HFFc6 (cell line): Measurements from ENCODE around the gene HSPA4. TPM values are rescaled to one million over a fixed set of nuclear protein-coding genes. Genes with fewer than 3 reads are reported as not detected.

ENCODE experiments used
- DNase-seq: peaks from one replicate; pipeline ENCODE4 v3.0.0-alpha.2; 2018
- H3K27ac Mint-ChIP-seq: 2 replicates; pipeline ENCODE4 v1.8.0; 2020; ENCODE audit warnings: mild to moderate bottlenecking, mixed read lengths
- H3K27me3 Mint-ChIP-seq: 2 replicates; pipeline ENCODE4 v1.8.0; 2021; ENCODE audit warnings: mild to moderate bottlenecking, moderate library complexity, mixed read lengths; ENCODE audit not compliant: insufficient read depth
- H3K36me3 Mint-ChIP-seq: 2 replicates; pipeline ENCODE4 v1.8.0; 2021; ENCODE audit warnings: low read depth, mixed read lengths
- H3K4me1 Mint-ChIP-seq: 2 replicates; pipeline ENCODE4 v1.8.0; 2020; ENCODE audit warnings: low read depth, mixed read lengths
- H3K4me3 Mint-ChIP-seq: 2 replicates; pipeline ENCODE4 v1.8.0; 2020; ENCODE audit warnings: mild to moderate bottlenecking, moderate library complexity, mixed read lengths
- H3K9me3 Mint-ChIP-seq: 2 replicates; pipeline ENCODE4 v1.8.0; 2020; ENCODE audit warnings: mild to moderate bottlenecking, mixed read lengths
- total RNA-seq, 6 experiments: library from RNA; stranded (reverse); fragmentation: NEBNext Ultra II Directional; extraction: Animal tissue kit (Norgen Biotek cat#: 25700); gene quantifications; 2 replicates in 1 of 6; 3 replicates in 5 of 6; pipeline ENCODE4 v1.2.3, GENCODE V29; 2021
- TF ChIP-seq, protein P1 (sequence below): fragments of 200-600 bp; sonication (generic); IDR thresholded peaks from 2 replicates; pipeline ENCODE4 v1.5.0; 2021; ENCODE audit warnings: antibody characterized with exemption, mild to moderate bottlenecking

HSPA4 gene
- total RNA-seq, 6 experiments from 2014 or later = 181 to 235 (median 214) TPM

DNA sequence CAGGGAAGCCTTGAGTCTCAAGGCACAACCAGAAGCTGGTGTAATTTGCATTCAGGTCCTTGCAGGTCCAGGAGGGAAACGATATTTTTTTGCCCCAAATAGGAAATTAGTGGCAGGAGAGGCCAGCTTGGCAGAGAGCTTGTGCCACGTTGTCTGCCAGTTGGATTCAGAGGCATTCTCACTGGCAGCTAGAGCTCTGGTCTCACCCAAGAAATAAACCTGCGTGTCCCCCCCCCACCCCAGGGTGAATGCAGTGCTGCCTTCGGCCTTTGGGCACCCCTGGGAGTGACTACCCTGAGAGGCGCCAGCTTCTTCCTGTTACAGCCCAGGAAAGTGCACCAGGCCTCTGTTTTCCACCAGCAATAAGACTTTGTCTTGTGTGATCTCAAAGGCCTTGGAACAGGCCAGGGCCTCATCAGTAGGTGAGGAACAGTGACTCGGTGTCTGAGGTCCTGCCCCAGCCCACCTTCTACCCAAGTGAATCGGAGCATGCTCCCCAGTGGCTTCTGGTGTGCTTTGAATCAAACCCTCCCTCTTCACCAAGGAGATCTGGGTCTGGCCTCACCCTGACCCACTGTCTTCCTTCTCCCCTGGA, 68.4 kb downstream of the HSPA4 start:
- H3K27me3 Mint-ChIP-seq = peaks cover 17% of the 10 kb centered on the region
- TF ChIP-seq, protein P1, sequence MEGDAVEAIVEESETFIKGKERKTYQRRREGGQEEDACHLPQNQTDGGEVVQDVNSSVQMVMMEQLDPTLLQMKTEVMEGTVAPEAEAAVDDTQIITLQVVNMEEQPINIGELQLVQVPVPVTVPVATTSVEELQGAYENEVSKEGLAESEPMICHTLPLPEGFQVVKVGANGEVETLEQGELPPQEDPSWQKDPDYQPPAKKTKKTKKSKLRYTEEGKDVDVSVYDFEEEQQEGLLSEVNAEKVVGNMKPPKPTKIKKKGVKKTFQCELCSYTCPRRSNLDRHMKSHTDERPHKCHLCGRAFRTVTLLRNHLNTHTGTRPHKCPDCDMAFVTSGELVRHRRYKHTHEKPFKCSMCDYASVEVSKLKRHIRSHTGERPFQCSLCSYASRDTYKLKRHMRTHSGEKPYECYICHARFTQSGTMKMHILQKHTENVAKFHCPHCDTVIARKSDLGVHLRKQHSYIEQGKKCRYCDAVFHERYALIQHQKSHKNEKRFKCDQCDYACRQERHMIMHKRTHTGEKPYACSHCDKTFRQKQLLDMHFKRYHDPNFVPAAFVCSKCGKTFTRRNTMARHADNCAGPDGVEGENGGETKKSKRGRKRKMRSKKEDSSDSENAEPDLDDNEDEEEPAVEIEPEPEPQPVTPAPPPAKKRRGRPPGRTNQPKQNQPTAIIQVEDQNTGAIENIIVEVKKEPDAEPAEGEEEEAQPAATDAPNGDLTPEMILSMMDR = no peak
- no peak for DNase-seq
- H3K4me1 Mint-ChIP-seq = no peaks in the 10 kb centered on the region; the same call in 1 of the 2 replicates
- H3K9me3 Mint-ChIP-seq = no peaks in the 10 kb centered on the region
- H3K36me3 Mint-ChIP-seq = no peaks in the 10 kb centered on the region
- no peak overlapping the region for H3K27ac Mint-ChIP-seq
- H3K4me3 Mint-ChIP-seq = no peak overlapping the region

DNA sequence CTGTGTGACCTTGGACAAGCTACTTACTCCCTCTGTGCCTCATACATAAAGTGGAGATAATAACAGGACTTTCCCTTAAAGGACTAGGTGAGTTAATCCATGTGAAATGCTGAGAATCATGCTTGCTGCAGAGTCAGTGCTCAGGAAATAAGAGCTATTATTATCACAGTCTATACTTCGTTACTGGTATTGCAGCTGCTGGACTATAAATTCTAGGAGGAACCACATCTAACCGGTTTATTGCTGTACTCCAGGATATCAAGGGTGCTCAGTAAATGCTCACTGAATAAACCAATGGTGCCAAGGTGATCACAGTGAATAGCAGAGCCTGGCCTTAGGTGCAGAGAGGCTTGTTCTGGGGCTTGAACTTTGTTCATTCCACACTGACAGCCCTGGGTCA, 69.3 kb downstream of the HSPA4 start:
- TF ChIP-seq, protein P1 = no peak
- H3K4me3 Mint-ChIP-seq = no peak overlapping the region
- no peaks in the 10 kb centered on the region; the same call in 1 of the 2 replicates for H3K4me1 Mint-ChIP-seq
- no peaks in the 10 kb centered on the region for H3K36me3 Mint-ChIP-seq
- no peak overlapping the region for H3K27ac Mint-ChIP-seq
- no peaks in the 10 kb centered on the region for H3K9me3 Mint-ChIP-seq
- H3K27me3 Mint-ChIP-seq = peaks cover 18% of the 10 kb centered on the region
- peak; percentile 16 for DNase-seq

DNA sequence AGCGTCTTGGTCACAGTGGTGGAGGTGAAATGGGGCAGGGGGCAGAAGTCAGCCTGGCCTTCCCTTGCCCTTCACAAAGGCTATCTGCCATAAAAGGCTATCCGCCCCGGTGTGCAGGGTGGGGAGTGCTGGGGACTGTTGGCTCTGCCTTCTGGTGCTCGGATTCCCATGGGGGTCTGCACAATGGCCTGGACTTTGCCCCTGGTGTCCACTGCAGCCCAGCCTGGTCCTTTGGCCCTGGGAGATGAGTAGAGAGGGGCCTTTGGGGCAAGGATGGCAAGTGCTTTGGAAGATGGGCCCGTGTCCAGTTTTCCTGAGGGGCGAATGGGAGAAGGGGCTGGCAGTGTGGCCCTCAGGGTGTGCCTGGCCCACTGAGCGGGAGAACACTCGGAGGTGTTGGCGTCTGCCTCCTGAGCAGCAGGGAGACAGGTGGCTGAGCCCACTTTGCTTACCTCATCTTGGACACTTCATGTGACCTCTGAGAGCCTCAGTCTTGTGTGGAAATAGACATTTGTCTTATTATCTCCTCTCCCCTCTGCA, 69.9 kb downstream of the HSPA4 start:
- Mint-ChIP-seq H3K4me3 (no peak overlapping the region), H3K4me1 (no peaks in the 10 kb centered on the region; the same call in 1 of the 2 replicates), H3K27me3 (peaks cover 19% of the 10 kb centered on the region), H3K36me3 (no peaks in the 10 kb centered on the region), H3K27ac (no peak overlapping the region), H3K9me3 (no peaks in the 10 kb centered on the region)
- TF ChIP-seq, protein P1 = no peak
- DNase-seq = no peak

DNA sequence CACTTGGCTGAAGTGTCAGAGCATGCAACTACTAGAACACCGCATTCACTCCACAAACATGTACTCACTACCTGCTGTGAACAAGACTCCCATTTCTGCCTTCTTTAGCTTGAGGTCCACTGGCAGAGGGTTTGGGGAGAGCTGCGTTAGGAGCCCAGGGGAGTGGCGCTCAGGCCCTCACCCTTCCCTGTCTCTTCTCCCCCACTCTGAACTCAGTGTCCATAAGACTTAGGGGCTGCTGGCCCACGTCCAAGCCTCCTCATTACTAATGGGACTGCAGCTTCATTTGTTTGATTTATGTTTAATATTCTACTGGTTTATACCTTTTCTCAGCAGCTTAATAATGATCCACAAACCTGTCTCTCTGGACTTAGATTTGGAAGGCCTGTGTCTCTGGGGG, 70.9 kb downstream of the HSPA4 start:
- H3K9me3 Mint-ChIP-seq = no peaks in the 10 kb centered on the region
- no peak overlapping the region for H3K27ac Mint-ChIP-seq
- TF ChIP-seq, protein P1 = no peak
- H3K4me3 Mint-ChIP-seq = no peak overlapping the region
- peaks cover 15% of the 10 kb centered on the region for H3K27me3 Mint-ChIP-seq
- no peak for DNase-seq
- no peaks in the 10 kb centered on the region for H3K36me3 Mint-ChIP-seq
- no peaks in the 10 kb centered on the region; the same call in 1 of the 2 replicates for H3K4me1 Mint-ChIP-seq

DNA sequence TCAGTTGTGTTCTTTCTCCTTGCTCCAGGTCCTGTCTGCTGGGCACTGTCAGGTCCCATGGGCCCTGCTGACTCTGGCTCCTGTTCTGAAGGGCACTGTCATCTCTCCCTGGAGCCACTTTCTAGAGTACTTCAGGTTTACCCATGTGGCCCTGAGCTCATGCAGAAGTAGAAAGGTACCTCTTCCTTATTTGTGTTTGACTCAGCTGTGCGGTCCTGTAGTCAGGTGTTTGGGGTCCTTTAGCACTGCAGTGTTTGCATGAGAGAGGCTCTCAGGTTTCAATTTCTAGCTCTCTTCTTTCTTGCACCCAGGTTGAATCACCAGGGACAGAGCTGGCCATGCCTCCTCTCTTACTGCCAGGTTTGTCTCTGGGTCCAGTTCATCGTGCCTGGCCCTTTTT, 71.5 kb downstream of the HSPA4 start:
- no peak overlapping the region for H3K27ac Mint-ChIP-seq
- no peak for DNase-seq
- H3K4me1 Mint-ChIP-seq = no peaks in the 10 kb centered on the region; the same call in 1 of the 2 replicates
- H3K9me3 Mint-ChIP-seq = no peaks in the 10 kb centered on the region
- no peaks in the 10 kb centered on the region for H3K36me3 Mint-ChIP-seq
- TF ChIP-seq, protein P1 = no peak
- no peak overlapping the region for H3K4me3 Mint-ChIP-seq
- H3K27me3 Mint-ChIP-seq = peaks cover 17% of the 10 kb centered on the region
